GM21360 (cell line): ENCODE data around the gene ARPC4.

Experiments
- ATAC-seq: cut with Tn5 transposase; IDR thresholded peaks from one replicate; pipeline ENCODE4 v1.9.1; 2021; ENCODE audit warnings: mild to moderate bottlenecking, moderate library complexity; ENCODE audit not compliant: unreplicated experiment

Gene ARPC4

GRCh38 chr3:9787714-9788113, 5.2 kb upstream of the ARPC4 start:
- ATAC-seq = no peak

- no peak for ATAC-seq
Measured at GRCh38 chr3:9791127-9791526, 1.8 kb upstream of the ARPC4 start.

GRCh38 chr3:9791790-9792404, 985 bp upstream of the ARPC4 start:
- no peak for ATAC-seq

- ATAC-seq = peak; percentile 3
Measured at GRCh38 chr3:9793161-9793781, 389 bp downstream of the ARPC4 start.

GRCh38 chr3:9794400-9794799, 1.5 kb downstream of the ARPC4 start:
- ATAC-seq = no peak

GRCh38 chr3:9795207-9795606, 2.3 kb downstream of the ARPC4 start:
- ATAC-seq = no peak

- ATAC-seq = no peak
Measured at GRCh38 chr3:9797196-9797945, 4.5 kb downstream of the ARPC4 start.

- ATAC-seq = no peak
Measured at GRCh38 chr3:9800529-9800928, 7.6 kb downstream of the ARPC4 start.

GRCh38 chr3:9803494-9803893, 10.6 kb downstream of the ARPC4 start:
- ATAC-seq = no peak

GRCh38 chr3:9804996-9805395, 12.1 kb downstream of the ARPC4 start:
- ATAC-seq = no peak

GRCh38 chr3:9806137-9806536, 13.3 kb downstream of the ARPC4 start:
- ATAC-seq = no peak

- ATAC-seq = no peak
Measured at GRCh38 chr3:9806688-9807589, 14.1 kb downstream of the ARPC4 start.

GRCh38 chr3:9807981-9808344, 15.1 kb downstream of the ARPC4 start:
- no peak for ATAC-seq

GRCh38 chr3:9808345-9809037, 15.6 kb downstream of the ARPC4 start:
- no peak for ATAC-seq

- ATAC-seq = peak; percentile 11
Measured at GRCh38 chr3:9809239-9809614, 16.3 kb downstream of the ARPC4 start.

- peak; percentile 41 for ATAC-seq
Measured at GRCh38 chr3:9809615-9810432, 16.9 kb downstream of the ARPC4 start, which contains the start of gene TTLL3. TTLL3 (plus strand) TSS chr3:9810262; CDS start chr3:9810662, 400 bp downstream.

GRCh38 chr3:9810433-9810770, 17.5 kb downstream of the ARPC4 start:
- no peak for ATAC-seq

GRCh38 chr3:9810846-9811245, 18.0 kb downstream of the ARPC4 start:
- ATAC-seq = no peak

- no peak for ATAC-seq
Measured at GRCh38 chr3:9812870-9813483, 20.1 kb downstream of the ARPC4 start.
